Activated T-helper 2 cell treated with anti-CD3 and anti-CD28 coated beads, Interferon-gamma antibody, Interleukin-2, Interleukin-4, amounts not matched to agents 10 μg/mL and 5 μg/mL and 100 μg/mL, durations not matched to agents 14 hours and 24 hours and 36 hours (primary cell): Measurements from ENCODE around the gene ZNF318. TPM values are rescaled to one million over a fixed set of nuclear protein-coding genes. Genes with fewer than 3 reads are reported as not detected.
"Not testable (repeated sequence)": the region's sequence is repeated elsewhere in the genome, so short reads cannot be mapped to it uniquely, and the experiment has no call there.

Experiments used
- DNase-seq: peaks from one replicate; pipeline ENCODE4 v3.0.0; 2021; ENCODE audit warnings: low spot score
- H3K27ac Mint-ChIP-seq: one replicate; pipeline ENCODE4 v1.8.0; 2021; ENCODE audit warnings: mixed read lengths
- H3K27me3 Mint-ChIP-seq: one replicate; pipeline ENCODE4 v1.8.0; 2021; ENCODE audit warnings: low read depth, mixed read lengths
- H3K36me3 Mint-ChIP-seq: one replicate; pipeline ENCODE4 v1.8.0; 2021; ENCODE audit warnings: low read depth, mixed read lengths
- H3K4me1 Mint-ChIP-seq: one replicate; pipeline ENCODE4 v1.8.0; 2021; ENCODE audit warnings: low read depth, mixed read lengths
- H3K4me3 Mint-ChIP-seq: one replicate; pipeline ENCODE4 v1.8.0; 2021; ENCODE audit warnings: low read depth, mild to moderate bottlenecking, moderate library complexity, mixed read lengths
- H3K9me3 Mint-ChIP-seq: one replicate; pipeline ENCODE4 v1.8.0; 2021; ENCODE audit warnings: mixed read lengths
- intact Hi-C: fragments of 100-400 bp; cut with micrococcal nuclease; formaldehyde crosslinking; loops from one replicate; pipeline ENCODE4 v1.15.1; 2023
- total RNA-seq: library from RNA; stranded (reverse); gene quantifications from 2 replicates; pipeline ENCODE4 v1.2.3, GENCODE V29; 2022

Gene ZNF318
- total RNA-seq, 1 donor from 2014 or later: 13.2 TPM

- DNase-seq: no peak
- Mint-ChIP-seq H3K4me3 (no peak overlapping the region), H3K4me1 (peaks cover 13% of the 10 kb centered on the region), H3K27me3 (peaks cover 30% of the 10 kb centered on the region), H3K9me3 (no peaks in the 10 kb centered on the region), H3K27ac (no peak overlapping the region), H3K36me3 (no peaks in the 10 kb centered on the region)
- intact Hi-C loops: no loop called here
Observed at GRCh38 chr6:43311666-43312065, 57.8 kb downstream of the ZNF318 start.

- no peak overlapping the region for H3K4me3 Mint-ChIP-seq
- H3K27me3 Mint-ChIP-seq: peaks cover 27% of the 10 kb centered on the region
- no peaks in the 10 kb centered on the region for H3K9me3 Mint-ChIP-seq
- no peaks in the 10 kb centered on the region for H3K36me3 Mint-ChIP-seq
- intact Hi-C loops: no loop called here
- DNase-seq: no peak
- H3K4me1 Mint-ChIP-seq: peaks cover 11% of the 10 kb centered on the region
- H3K27ac Mint-ChIP-seq: no peak overlapping the region
Observed at GRCh38 chr6:43310624-43311023, 58.8 kb downstream of the ZNF318 start.

- H3K4me1 Mint-ChIP-seq: peaks cover 11% of the 10 kb centered on the region
- no peaks in the 10 kb centered on the region for H3K9me3 Mint-ChIP-seq
- H3K36me3 Mint-ChIP-seq: no peaks in the 10 kb centered on the region
- H3K27me3 Mint-ChIP-seq: peaks cover 24% of the 10 kb centered on the region
- intact Hi-C loops: no loop called here
- H3K27ac Mint-ChIP-seq: no peak overlapping the region
- DNase-seq: no peak
- H3K4me3 Mint-ChIP-seq: no peak overlapping the region
Observed at GRCh38 chr6:43310134-43310533, 59.3 kb downstream of the ZNF318 start.

GRCh38 chr6:43308990-43309477 lies 60.4 kb downstream of the ZNF318 start:
- Mint-ChIP-seq H3K36me3 (no peaks in the 10 kb centered on the region), H3K4me3 (peak overlapping the region; percentile 75), H3K27ac (no peak overlapping the region), H3K27me3 (peaks cover 18% of the 10 kb centered on the region), H3K4me1 (peaks cover 11% of the 10 kb centered on the region), H3K9me3 (no peaks in the 10 kb centered on the region)
- intact Hi-C loops: no loop called here
- DNase-seq: no peak

GRCh38 chr6:43308101-43308989 lies 61.1 kb downstream of the ZNF318 start, which contains the start of gene CRIP3:
Gene CRIP3, minus strand, starts transcription at chr6:43308826. Its CDS starts 34 bp downstream, at chr6:43308792.
- no peaks in the 10 kb centered on the region for H3K36me3 Mint-ChIP-seq
- peaks cover 17% of the 10 kb centered on the region for H3K27me3 Mint-ChIP-seq
- no peak within 1 kb of the TSS for H3K27ac Mint-ChIP-seq
- H3K4me3 Mint-ChIP-seq: peak within 1 kb of the TSS; percentile 75
- peak; percentile 27 for DNase-seq
- intact Hi-C loops: no loop called here
- H3K4me1 Mint-ChIP-seq: peaks cover 11% of the 10 kb centered on the region
- no peaks in the 10 kb centered on the region for H3K9me3 Mint-ChIP-seq

GRCh38 chr6:43307451-43308100 lies 61.9 kb downstream of the ZNF318 start:
- H3K36me3 Mint-ChIP-seq: no peaks in the 10 kb centered on the region
- intact Hi-C loops: no loop called here
- H3K27ac Mint-ChIP-seq: no peak overlapping the region
- no peak overlapping the region for H3K4me3 Mint-ChIP-seq
- peaks cover 17% of the 10 kb centered on the region for H3K27me3 Mint-ChIP-seq
- peaks cover 11% of the 10 kb centered on the region for H3K4me1 Mint-ChIP-seq
- H3K9me3 Mint-ChIP-seq: no peaks in the 10 kb centered on the region
- DNase-seq: no peak

- no peak overlapping the region for H3K27ac Mint-ChIP-seq
- H3K4me3 Mint-ChIP-seq: no peak overlapping the region
- intact Hi-C loops: no loop called here
- H3K4me1 Mint-ChIP-seq: peaks cover 11% of the 10 kb centered on the region
- H3K36me3 Mint-ChIP-seq: no peaks in the 10 kb centered on the region
- no peaks in the 10 kb centered on the region for H3K9me3 Mint-ChIP-seq
- H3K27me3 Mint-ChIP-seq: peaks cover 16% of the 10 kb centered on the region
- DNase-seq: no peak
Observed at GRCh38 chr6:43306086-43306485, 63.4 kb downstream of the ZNF318 start.

- H3K9me3 Mint-ChIP-seq: no peaks in the 10 kb centered on the region
- intact Hi-C loops: no loop called here
- peaks cover 10% of the 10 kb centered on the region for H3K27me3 Mint-ChIP-seq
- no peak overlapping the region for H3K27ac Mint-ChIP-seq
- no peak for DNase-seq
- peaks cover 7% of the 10 kb centered on the region for H3K4me1 Mint-ChIP-seq
- no peak overlapping the region for H3K4me3 Mint-ChIP-seq
- H3K36me3 Mint-ChIP-seq: no peaks in the 10 kb centered on the region
Observed at GRCh38 chr6:43304882-43305281, 64.6 kb downstream of the ZNF318 start.

GRCh38 chr6:43304361-43304760 lies 65.1 kb downstream of the ZNF318 start:
- H3K27me3 Mint-ChIP-seq: peaks cover 11% of the 10 kb centered on the region
- no peak overlapping the region for H3K4me3 Mint-ChIP-seq
- DNase-seq: no peak
- no peak overlapping the region for H3K27ac Mint-ChIP-seq
- H3K9me3 Mint-ChIP-seq: no peaks in the 10 kb centered on the region
- intact Hi-C loops: no loop called here
- no peaks in the 10 kb centered on the region for H3K36me3 Mint-ChIP-seq
- H3K4me1 Mint-ChIP-seq: peaks cover 7% of the 10 kb centered on the region

- no peaks in the 10 kb centered on the region for H3K36me3 Mint-ChIP-seq
- intact Hi-C loops: no loop called here
Observed at GRCh38 chr6:43303751-43304331, 65.6 kb downstream of the ZNF318 start.

GRCh38 chr6:43303006-43303405 lies 66.4 kb downstream of the ZNF318 start:
- H3K9me3 Mint-ChIP-seq, H3K4me1 Mint-ChIP-seq, intact Hi-C loops, H3K27ac Mint-ChIP-seq, H3K36me3 Mint-ChIP-seq, DNase-seq, H3K4me3 Mint-ChIP-seq: not testable (repeated sequence)
- peaks cover 12% of the 10 kb centered on the region for H3K27me3 Mint-ChIP-seq

More at GRCh38 chr6:43303751-43304331, 65.6 kb downstream of the ZNF318 start:
- H3K4me1 Mint-ChIP-seq: peaks cover 3% of the 10 kb centered on the region
- peaks cover 9% of the 10 kb centered on the region for H3K27me3 Mint-ChIP-seq
- no peak for DNase-seq
- H3K27ac Mint-ChIP-seq: no peak overlapping the region
- H3K4me3 Mint-ChIP-seq: no peak overlapping the region
- no peaks in the 10 kb centered on the region for H3K9me3 Mint-ChIP-seq

GRCh38 chr6:43302126-43302525 lies 67.3 kb downstream of the ZNF318 start:
- no peak overlapping the region for H3K27ac Mint-ChIP-seq
- intact Hi-C loops: no loop called here
- no peak overlapping the region for H3K4me3 Mint-ChIP-seq
- no peaks in the 10 kb centered on the region for H3K4me1 Mint-ChIP-seq
- no peaks in the 10 kb centered on the region for H3K9me3 Mint-ChIP-seq
- H3K36me3 Mint-ChIP-seq: no peaks in the 10 kb centered on the region
- DNase-seq: no peak
- H3K27me3 Mint-ChIP-seq: peaks cover 8% of the 10 kb centered on the region
